SK-N-SH (cell line): ENCODE results near the gene ATL1. TPM values are rescaled to one million over a fixed set of nuclear protein-coding genes. Genes with fewer than 3 reads are reported as not detected.
"Not testable (repeated sequence)": the region's sequence is repeated elsewhere in the genome, so short reads cannot be mapped to it uniquely, and the experiment has no call there.

Experiments used
- CTCF ChIA-PET: fragments of 300-600, 350-600 bp; formaldehyde crosslinking; extraction: SDS; loops from one replicate; lab custom pipeline; 2021; lab: Yijun Ruan, JAX
- POLR2A ChIA-PET: fragments of 350-600 bp; sonication (Branson Sonifier 250); formaldehyde crosslinking; extraction: SDS; loops from one replicate; lab custom pipeline; 2020; ENCODE audit warnings: antibody characterized with exemption, inconsistent platforms; lab: Yijun Ruan, JAX
- DNase-seq: peaks from one replicate; pipeline ENCODE4 v3.0.0; 2012
- H2AFZ ChIP-seq: fragments of 200-600 bp; sonication (generic); 2 replicates; pipeline ENCODE4 v1.8.1; 2016; ENCODE audit warnings: antibody characterized with exemption, mild to moderate bottlenecking, low read depth
- H3F3A ChIP-seq: fragments of 200-600 bp; sonication (generic); replicated peaks from 2 replicates; pipeline ENCODE3; 2016; ENCODE audit warnings: antibody characterized with exemption, mild to moderate bottlenecking; ENCODE audit not compliant: insufficient read depth
- H3K27ac ChIP-seq, 2 experiments: fragments of 200-500 bp in 1 of 2; fragments of 200-600 bp in 1 of 2; sonication (Bioruptor generic) in 1 of 2; sonication (generic), shearing (Covaris generic) in 1 of 2; 2 replicates each; pipeline versions ENCODE4 v1.5.1 to v1.6.1; 2014 to 2016; ENCODE audit warnings: low read depth in 2 of 2, inconsistent platforms in 1 of 2, low read length in 1 of 2, mild to moderate bottlenecking in 1 of 2, mixed read lengths in 1 of 2
- H3K27me3 ChIP-seq: fragments of 200-600 bp; sonication (generic), shearing (Covaris generic); 2 replicates; pipeline ENCODE4 v1.6.1; 2016; ENCODE audit warnings: mixed run types; ENCODE audit not compliant: insufficient read depth
- H3K36me3 ChIP-seq, 2 experiments: fragments of 200-500 bp in 1 of 2; fragments of 200-600 bp in 1 of 2; sonication (Bioruptor generic) in 1 of 2; sonication (generic) in 1 of 2; replicated peaks in 1 of 2; 2 replicates each; pipeline versions ENCODE3 to v1.5.1; 2014 to 2016; ENCODE audit warnings: low read length in 1 of 2, mild to moderate bottlenecking in 1 of 2; ENCODE audit not compliant: insufficient read depth in 2 of 2, control insufficient read depth in 1 of 2
- H3K4me1 ChIP-seq, 2 experiments: fragments of 200-500 bp in 1 of 2; fragments of 200-600 bp in 1 of 2; sonication (Bioruptor generic) in 1 of 2; sonication (generic), shearing (Covaris generic) in 1 of 2; 2 replicates each; pipeline versions ENCODE4 v1.5.1 to v1.6.1; 2014 to 2016; ENCODE audit warnings: low read depth in 1 of 2, low read length in 1 of 2, mixed run types in 1 of 2; ENCODE audit not compliant: insufficient read depth in 2 of 2, control insufficient read depth in 1 of 2
- H3K4me2 ChIP-seq: fragments of 200-600 bp; sonication (generic), shearing (Covaris generic); 2 replicates; pipeline ENCODE4 v1.6.1; 2017; ENCODE audit warnings: mixed run types
- H3K4me3 ChIP-seq, 2 experiments: fragments of 200-500 bp in 1 of 2; fragments of 200-600 bp in 1 of 2; sonication (Bioruptor generic) in 1 of 2; sonication (generic), shearing (Covaris generic) in 1 of 2; 2 replicates each; pipeline versions ENCODE4 v1.5.1 to v1.8.1; 2014 to 2016; ENCODE audit warnings: low read depth in 2 of 2, inconsistent platforms in 1 of 2, low read length in 1 of 2, mild to moderate bottlenecking in 1 of 2, mixed read lengths in 1 of 2, moderate library complexity in 1 of 2
- H3K79me2 ChIP-seq: fragments of 200-600 bp; sonication (generic); 2 replicates; pipeline ENCODE4 v1.8.1; 2017; ENCODE audit warnings: mild to moderate bottlenecking; ENCODE audit not compliant: insufficient read depth
- H3K9ac ChIP-seq: fragments of 200-600 bp; sonication (generic); 2 replicates; pipeline ENCODE4 v1.6.1; 2017; ENCODE audit warnings: mixed run types
- H3K9me2 ChIP-seq: fragments of 200-600 bp; sonication (generic); 2 replicates; pipeline ENCODE4 v1.6.1; 2017; ENCODE audit warnings: mixed run types
- H3K9me3 ChIP-seq: fragments of 200-600 bp; sonication (generic); 2 replicates; pipeline ENCODE4 v1.6.1; 2017; ENCODE audit warnings: mixed run types, mild to moderate bottlenecking, moderate library complexity
- H4K20me1 ChIP-seq: fragments of 200-600 bp; sonication (generic); 2 replicates; pipeline ENCODE4 v1.6.1; 2017; ENCODE audit warnings: mild to moderate bottlenecking, mixed run types; ENCODE audit not compliant: insufficient read depth
- ELF1 ChIP-seq: IDR thresholded peaks from 2 replicates; pipeline ENCODE4 v1.4.0; 2012
- FOSL2 ChIP-seq: IDR thresholded peaks from 2 replicates; pipeline ENCODE4 v1.4.0; 2012; ENCODE audit warnings: low read depth, mild to moderate bottlenecking, moderate library complexity, borderline replicate concordance
- FOXM1 ChIP-seq: IDR thresholded peaks from 2 replicates; pipeline ENCODE4 v1.4.0; 2012; ENCODE audit warnings: low read depth, mild to moderate bottlenecking
- JUND ChIP-seq: IDR thresholded peaks from 2 replicates; pipeline ENCODE4 v1.4.0; 2012
- MEF2A ChIP-seq: IDR thresholded peaks from 2 replicates; pipeline ENCODE4 v1.4.0; 2012; ENCODE audit warnings: low read depth, borderline replicate concordance
- MXI1 ChIP-seq: IDR thresholded peaks from 2 replicates; pipeline ENCODE4 v1.6.1; 2012; ENCODE audit warnings: mild to moderate bottlenecking, low read depth, low read length, improper control_type of control experiment
- POLR2AphosphoS5 ChIP-seq: IDR thresholded peaks from 2 replicates; pipeline ENCODE4 v1.6.1; 2012; ENCODE audit warnings: low read depth, low read length
- RXRA ChIP-seq: IDR thresholded peaks from 2 replicates; pipeline ENCODE4 v1.4.0; 2012; ENCODE audit warnings: low read depth, mild to moderate bottlenecking, borderline replicate concordance
- TAF1 ChIP-seq: IDR thresholded peaks from 2 replicates; pipeline ENCODE4 v1.6.1; 2012; ENCODE audit warnings: low read depth, mild to moderate bottlenecking, low read length, moderate library complexity, borderline replicate concordance
- TCF12 ChIP-seq: IDR thresholded peaks from 2 replicates; pipeline ENCODE4 v1.4.0; 2012
- WGBS: methylation state at CpG from one replicate; pipeline ENCODE4 v1.1.6; 2017; ENCODE audit warnings: low lambda C conversion rate; 5-methylcytosine and 5-hydroxymethylcytosine counted together
- polyA plus RNA-seq, 3 experiments: library from polyadenylated mRNA; depleted of rRNA; stranded (reverse); fragments of >200 nt; gene quantifications; 2 replicates each; pipeline ENCODE4 v1.2.3, GENCODE V29; 2012
- TF ChIP-seq, protein P1 (sequence below): fragments of 200-600 bp; sonication (generic); IDR thresholded peaks from 2 replicates; pipeline ENCODE4 v1.6.1; 2017; ENCODE audit warnings: antibody characterized with exemption, mild to moderate bottlenecking, moderate library complexity
- TF ChIP-seq, protein P2 (sequence below): IDR thresholded peaks from 2 replicates; pipeline ENCODE4 v1.4.0; 2012; ENCODE audit warnings: low read depth, borderline replicate concordance
- TF ChIP-seq, protein P3 (sequence below): IDR thresholded peaks from 2 replicates; pipeline ENCODE4 v1.6.1; 2012; ENCODE audit warnings: mild to moderate bottlenecking, low read depth, low read length, moderate library complexity
- TF ChIP-seq, protein P4 (sequence below): IDR thresholded peaks from 2 replicates; pipeline ENCODE4 v1.4.0; 2012; ENCODE audit warnings: low read depth

Gene ATL1
- polyA plus RNA-seq, 1 of the 3 experiments (the other 2 are of a cell fraction): 7.3 TPM

GRCh38 chr14:50534997-50535396, 24.9 kb upstream of the ATL1 start:
- DNase-seq: no peak
- H3K4me1 ChIP-seq: peaks cover 1 to 7% of the 10 kb centered on the region in 2 experiments; a peak in 3 of 4 replicates
- no peak overlapping the region for H3K27ac ChIP-seq
- no peak overlapping the region for H3K9ac ChIP-seq
- H3K9me3 ChIP-seq: no peaks in the 10 kb centered on the region
- WGBS: 87% methylated on average over 1 of the region's 1 CpG
- TF ChIP-seq, protein P1, sequence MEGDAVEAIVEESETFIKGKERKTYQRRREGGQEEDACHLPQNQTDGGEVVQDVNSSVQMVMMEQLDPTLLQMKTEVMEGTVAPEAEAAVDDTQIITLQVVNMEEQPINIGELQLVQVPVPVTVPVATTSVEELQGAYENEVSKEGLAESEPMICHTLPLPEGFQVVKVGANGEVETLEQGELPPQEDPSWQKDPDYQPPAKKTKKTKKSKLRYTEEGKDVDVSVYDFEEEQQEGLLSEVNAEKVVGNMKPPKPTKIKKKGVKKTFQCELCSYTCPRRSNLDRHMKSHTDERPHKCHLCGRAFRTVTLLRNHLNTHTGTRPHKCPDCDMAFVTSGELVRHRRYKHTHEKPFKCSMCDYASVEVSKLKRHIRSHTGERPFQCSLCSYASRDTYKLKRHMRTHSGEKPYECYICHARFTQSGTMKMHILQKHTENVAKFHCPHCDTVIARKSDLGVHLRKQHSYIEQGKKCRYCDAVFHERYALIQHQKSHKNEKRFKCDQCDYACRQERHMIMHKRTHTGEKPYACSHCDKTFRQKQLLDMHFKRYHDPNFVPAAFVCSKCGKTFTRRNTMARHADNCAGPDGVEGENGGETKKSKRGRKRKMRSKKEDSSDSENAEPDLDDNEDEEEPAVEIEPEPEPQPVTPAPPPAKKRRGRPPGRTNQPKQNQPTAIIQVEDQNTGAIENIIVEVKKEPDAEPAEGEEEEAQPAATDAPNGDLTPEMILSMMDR: no peak
- no peak for TF ChIP-seq FOXM1
- TF ChIP-seq FOSL2: no peak
- TF ChIP-seq, protein P2, sequence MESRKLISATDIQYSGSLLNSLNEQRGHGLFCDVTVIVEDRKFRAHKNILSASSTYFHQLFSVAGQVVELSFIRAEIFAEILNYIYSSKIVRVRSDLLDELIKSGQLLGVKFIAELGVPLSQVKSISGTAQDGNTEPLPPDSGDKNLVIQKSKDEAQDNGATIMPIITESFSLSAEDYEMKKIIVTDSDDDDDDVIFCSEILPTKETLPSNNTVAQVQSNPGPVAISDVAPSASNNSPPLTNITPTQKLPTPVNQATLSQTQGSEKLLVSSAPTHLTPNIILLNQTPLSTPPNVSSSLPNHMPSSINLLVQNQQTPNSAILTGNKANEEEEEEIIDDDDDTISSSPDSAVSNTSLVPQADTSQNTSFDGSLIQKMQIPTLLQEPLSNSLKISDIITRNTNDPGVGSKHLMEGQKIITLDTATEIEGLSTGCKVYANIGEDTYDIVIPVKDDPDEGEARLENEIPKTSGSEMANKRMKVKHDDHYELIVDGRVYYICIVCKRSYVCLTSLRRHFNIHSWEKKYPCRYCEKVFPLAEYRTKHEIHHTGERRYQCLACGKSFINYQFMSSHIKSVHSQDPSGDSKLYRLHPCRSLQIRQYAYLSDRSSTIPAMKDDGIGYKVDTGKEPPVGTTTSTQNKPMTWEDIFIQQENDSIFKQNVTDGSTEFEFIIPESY: no peak
- TF ChIP-seq TAF1: no peak
- no peak for TF ChIP-seq TCF12
- no peak for TF ChIP-seq MEF2A
- no peak for TF ChIP-seq MXI1
- no peak for TF ChIP-seq RXRA
- no peak for TF ChIP-seq ELF1
- TF ChIP-seq, protein P3, sequence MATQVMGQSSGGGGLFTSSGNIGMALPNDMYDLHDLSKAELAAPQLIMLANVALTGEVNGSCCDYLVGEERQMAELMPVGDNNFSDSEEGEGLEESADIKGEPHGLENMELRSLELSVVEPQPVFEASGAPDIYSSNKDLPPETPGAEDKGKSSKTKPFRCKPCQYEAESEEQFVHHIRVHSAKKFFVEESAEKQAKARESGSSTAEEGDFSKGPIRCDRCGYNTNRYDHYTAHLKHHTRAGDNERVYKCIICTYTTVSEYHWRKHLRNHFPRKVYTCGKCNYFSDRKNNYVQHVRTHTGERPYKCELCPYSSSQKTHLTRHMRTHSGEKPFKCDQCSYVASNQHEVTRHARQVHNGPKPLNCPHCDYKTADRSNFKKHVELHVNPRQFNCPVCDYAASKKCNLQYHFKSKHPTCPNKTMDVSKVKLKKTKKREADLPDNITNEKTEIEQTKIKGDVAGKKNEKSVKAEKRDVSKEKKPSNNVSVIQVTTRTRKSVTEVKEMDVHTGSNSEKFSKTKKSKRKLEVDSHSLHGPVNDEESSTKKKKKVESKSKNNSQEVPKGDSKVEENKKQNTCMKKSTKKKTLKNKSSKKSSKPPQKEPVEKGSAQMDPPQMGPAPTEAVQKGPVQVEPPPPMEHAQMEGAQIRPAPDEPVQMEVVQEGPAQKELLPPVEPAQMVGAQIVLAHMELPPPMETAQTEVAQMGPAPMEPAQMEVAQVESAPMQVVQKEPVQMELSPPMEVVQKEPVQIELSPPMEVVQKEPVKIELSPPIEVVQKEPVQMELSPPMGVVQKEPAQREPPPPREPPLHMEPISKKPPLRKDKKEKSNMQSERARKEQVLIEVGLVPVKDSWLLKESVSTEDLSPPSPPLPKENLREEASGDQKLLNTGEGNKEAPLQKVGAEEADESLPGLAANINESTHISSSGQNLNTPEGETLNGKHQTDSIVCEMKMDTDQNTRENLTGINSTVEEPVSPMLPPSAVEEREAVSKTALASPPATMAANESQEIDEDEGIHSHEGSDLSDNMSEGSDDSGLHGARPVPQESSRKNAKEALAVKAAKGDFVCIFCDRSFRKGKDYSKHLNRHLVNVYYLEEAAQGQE: no peak
- TF ChIP-seq, protein P4, sequence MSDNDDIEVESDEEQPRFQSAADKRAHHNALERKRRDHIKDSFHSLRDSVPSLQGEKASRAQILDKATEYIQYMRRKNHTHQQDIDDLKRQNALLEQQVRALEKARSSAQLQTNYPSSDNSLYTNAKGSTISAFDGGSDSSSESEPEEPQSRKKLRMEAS: no peak
- no peak for TF ChIP-seq JUND
- TF ChIP-seq POLR2AphosphoS5: no peak
- peaks cover 24% of the 10 kb centered on the region for H3K79me2 ChIP-seq
- H3K9me2 ChIP-seq: no peaks in the 10 kb centered on the region
- no peaks in the 10 kb centered on the region for H4K20me1 ChIP-seq
- peaks cover 7% of the 10 kb centered on the region for H3F3A ChIP-seq
- H3K36me3 ChIP-seq: peaks cover 0 to 6% of the 10 kb centered on the region in 2 experiments
- POLR2A ChIA-PET: no interaction called here
- no peak overlapping the region for H2AFZ ChIP-seq
- H3K4me3 ChIP-seq: no peak overlapping the region
- no peak overlapping the region for H3K4me2 ChIP-seq
- H3K27me3 ChIP-seq: no peaks in the 10 kb centered on the region
- CTCF ChIA-PET: interaction anchor here (0.8 to 1.2 kb wide), 2 partner anchors 215 to 217 kb away, joined by 4 read pairs; no protein-coding TSS in a partner anchor

DNA sequence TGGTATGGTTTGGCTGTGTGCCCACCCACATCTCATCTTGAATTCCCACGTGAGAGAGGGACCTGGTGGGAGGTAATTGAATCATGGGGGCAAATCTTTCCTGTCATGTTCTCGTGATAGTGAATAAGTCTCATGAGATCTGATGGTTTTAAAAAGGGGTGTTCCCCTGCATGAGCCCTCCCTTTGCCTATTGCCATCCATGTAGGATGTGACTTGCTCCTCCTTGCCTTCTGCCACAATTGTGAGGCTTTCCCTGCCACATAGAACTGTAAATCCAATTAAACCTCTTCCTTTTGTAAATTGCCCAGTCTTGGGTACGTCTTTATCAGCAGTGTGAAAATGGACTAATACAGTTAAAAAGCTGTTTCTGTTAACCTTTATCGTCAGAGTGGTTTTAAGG, 21.9 kb upstream of the ATL1 start:
- H3K9ac ChIP-seq, H3K27me3 ChIP-seq, H3K9me2 ChIP-seq, H3K4me3 ChIP-seq, H2AFZ ChIP-seq, H3K4me2 ChIP-seq, DNase-seq, H3K36me3 ChIP-seq, H3F3A ChIP-seq, H3K79me2 ChIP-seq, H3K4me1 ChIP-seq, H3K27ac ChIP-seq, H4K20me1 ChIP-seq, H3K9me3 ChIP-seq: not testable (repeated sequence)
- CTCF ChIA-PET: interaction anchor here (2.0 to 3.7 kb wide), 4 partner anchors 217 to 240 kb away, joined by 5 to 12 read pairs (median 10); no protein-coding TSS in a partner anchor
- POLR2A ChIA-PET: interaction anchor here (1.5 kb wide), 1 partner anchor 22 kb away, joined by 3 read pairs; the partner anchor contains the start of gene ATL1
- 45% methylated on average over 4 of the region's 4 CpGs for WGBS
